Ureter (tissue), 1 donor: ENCODE results near the gene CDKL5. TPM values are rescaled to one million over a fixed set of nuclear protein-coding genes. Genes with fewer than 3 reads are reported as not detected.

Experiments
- DNase-seq: peaks from one replicate; pipeline ENCODE4 v3.0.0-alpha.2; 2020; ENCODE audit warnings: low spot score
- total RNA-seq: library from RNA; stranded (reverse); gene quantifications from one replicate; pipeline ENCODE4 v1.2.4, GENCODE V29; 2023
- donor health status: DM: yes; HTN: yes; CAD: no.

Gene CDKL5
- total RNA-seq, 1 donor from 2014 or later, result 42.3 TPM

GRCh38 chrX:18692541-18692940 is 267.1 kb downstream of the CDKL5 start:
- DNase-seq, result no peak

GRCh38 chrX:18696653-18697052 is 271.2 kb downstream of the CDKL5 start:
- no peak for DNase-seq

GRCh38 chrX:18698737-18699650 is 273.6 kb downstream of the CDKL5 start:
- DNase-seq, result no peak

- no peak for DNase-seq
Observed at GRCh38 chrX:18701621-18702361, 276.4 kb downstream of the CDKL5 start.

GRCh38 chrX:18702362-18703195 is 277.2 kb downstream of the CDKL5 start:
- DNase-seq, result no peak

Other genes starting within 250 kb of the CDKL5 start
- gene BEND2, start 204.7 kb upstream of the CDKL5 start, total RNA-seq, result not detected
- 1.2 TPM for gene SCML2, start 70.9 kb upstream of the CDKL5 start, total RNA-seq
- not detected for gene RS1, start 246.5 kb downstream of the CDKL5 start, total RNA-seq